Cortex of kidney (tissue), 1 donor: ENCODE results near the gene MOB4.
"Not testable (repeated sequence)": the region's sequence is repeated elsewhere in the genome, so short reads cannot be mapped to it uniquely, and the experiment has no call there.

Experiments used
- DNase-seq: peaks from one replicate; lab custom pipeline; 2025; lab: John Stamatoyannopoulos, UW

Gene MOB4

GRCh38 chr2:197515739-197516392 lies at the start of gene MOB4:
Gene MOB4, plus strand, starts transcription at chr2:197516066. Its CDS starts 21 bp downstream, at chr2:197516087.
- DNase-seq, result peak; percentile 19

- no peak for DNase-seq
Measured at GRCh38 chr2:197472166-197472565, 43.7 kb upstream of the MOB4 start.

- no peak for DNase-seq
Measured at GRCh38 chr2:197477797-197478196, 38.1 kb upstream of the MOB4 start.

GRCh38 chr2:197480165-197481036 lies 35.5 kb upstream of the MOB4 start:
- no peak for DNase-seq

- not testable (repeated sequence) for DNase-seq
Measured at GRCh38 chr2:197484248-197484647, 31.6 kb upstream of the MOB4 start.

GRCh38 chr2:197486175-197486574 lies 29.7 kb upstream of the MOB4 start:
- no peak for DNase-seq

- no peak for DNase-seq
Measured at GRCh38 chr2:197487385-197487784, 28.5 kb upstream of the MOB4 start.

- DNase-seq, result no peak
Measured at GRCh38 chr2:197495433-197496134, 20.3 kb upstream of the MOB4 start.

GRCh38 chr2:197496695-197497094 lies 19.2 kb upstream of the MOB4 start:
- DNase-seq, result no peak

GRCh38 chr2:197497326-197497725 lies 18.5 kb upstream of the MOB4 start:
- DNase-seq, result no peak

- no peak for DNase-seq
Measured at GRCh38 chr2:197498235-197498936, 17.5 kb upstream of the MOB4 start.

- DNase-seq, result peak; percentile 38
Measured at GRCh38 chr2:197498937-197499593, 16.8 kb upstream of the MOB4 start.

GRCh38 chr2:197499594-197500502 lies 16.0 kb upstream of the MOB4 start, which contains the start of the genes HSPD1 and HSPE1:
Gene HSPD1, minus strand, starts transcription at chr2:197499840. Its CDS starts 992 bp downstream, at chr2:197498848.
Gene HSPE1, plus strand, starts transcription at chr2:197500379. Its CDS starts 58 bp downstream, at chr2:197500437.
- peak; percentile 100 for DNase-seq

GRCh38 chr2:197500503-197501131 lies 15.2 kb upstream of the MOB4 start:
- no peak for DNase-seq

- no peak for DNase-seq
Measured at GRCh38 chr2:197502201-197502600, 13.7 kb upstream of the MOB4 start.

- DNase-seq, result no peak
Measured at GRCh38 chr2:197502685-197503084, 13.2 kb upstream of the MOB4 start.

GRCh38 chr2:197504000-197504399 lies 11.9 kb upstream of the MOB4 start:
- DNase-seq, result no peak

GRCh38 chr2:197504512-197504911 lies 11.4 kb upstream of the MOB4 start:
- DNase-seq, result no peak

- no peak for DNase-seq
Measured at GRCh38 chr2:197506658-197507057, 9.2 kb upstream of the MOB4 start.

GRCh38 chr2:197513915-197514314 lies 2.0 kb upstream of the MOB4 start:
- no peak for DNase-seq
